Activated naive CD4-positive, alpha-beta T cell treated with anti-CD3 and anti-CD28 coated beads for 36 hours (primary cell): ENCODE data around the gene ADGRD1. TPM values are rescaled to one million over a fixed set of nuclear protein-coding genes. Genes with fewer than 3 reads are reported as not detected.
"Not testable (repeated sequence)": the region's sequence is repeated elsewhere in the genome, so short reads cannot be mapped to it uniquely, and the experiment has no call there.

Experiments
- CTCF ChIA-PET: fragments of 350-600 bp; sonication (Branson Sonifier 250); formaldehyde crosslinking; loops from one replicate; lab custom pipeline; 2021; ENCODE audit warnings: antibody characterized with exemption; lab: Charles Lee
- DNase-seq: peaks from one replicate; pipeline ENCODE4 v3.0.0-alpha.2; 2020
- H3K27ac Mint-ChIP-seq: one replicate; pipeline ENCODE4 v1.8.0; 2021; ENCODE audit warnings: mild to moderate bottlenecking, mixed read lengths
- H3K27me3 Mint-ChIP-seq: one replicate; pipeline ENCODE4 v1.8.0; 2021; ENCODE audit warnings: low read depth, mixed read lengths
- H3K36me3 Mint-ChIP-seq: one replicate; pipeline ENCODE4 v1.8.0; 2021; ENCODE audit warnings: low read depth, mixed read lengths
- H3K4me1 Mint-ChIP-seq: one replicate; pipeline ENCODE4 v1.8.0; 2021; ENCODE audit warnings: low read depth, mixed read lengths
- H3K4me3 Mint-ChIP-seq: one replicate; pipeline ENCODE4 v1.8.0; 2021; ENCODE audit warnings: mild to moderate bottlenecking, moderate library complexity, mixed read lengths
- H3K9me3 Mint-ChIP-seq: one replicate; pipeline ENCODE4 v1.8.0; 2021; ENCODE audit warnings: mixed read lengths
- intact Hi-C: fragments of 100-400 bp; cut with micrococcal nuclease; formaldehyde crosslinking; loops from one replicate; pipeline ENCODE4 v1.15.1; 2023
- total RNA-seq, 2 experiments: library from RNA; stranded (reverse); gene quantifications; one replicate each; pipeline ENCODE4 v1.2.3, GENCODE V29; 2021

Gene ADGRD1
- total RNA-seq, 2 experiments from 2014 or later = not detected

DNA sequence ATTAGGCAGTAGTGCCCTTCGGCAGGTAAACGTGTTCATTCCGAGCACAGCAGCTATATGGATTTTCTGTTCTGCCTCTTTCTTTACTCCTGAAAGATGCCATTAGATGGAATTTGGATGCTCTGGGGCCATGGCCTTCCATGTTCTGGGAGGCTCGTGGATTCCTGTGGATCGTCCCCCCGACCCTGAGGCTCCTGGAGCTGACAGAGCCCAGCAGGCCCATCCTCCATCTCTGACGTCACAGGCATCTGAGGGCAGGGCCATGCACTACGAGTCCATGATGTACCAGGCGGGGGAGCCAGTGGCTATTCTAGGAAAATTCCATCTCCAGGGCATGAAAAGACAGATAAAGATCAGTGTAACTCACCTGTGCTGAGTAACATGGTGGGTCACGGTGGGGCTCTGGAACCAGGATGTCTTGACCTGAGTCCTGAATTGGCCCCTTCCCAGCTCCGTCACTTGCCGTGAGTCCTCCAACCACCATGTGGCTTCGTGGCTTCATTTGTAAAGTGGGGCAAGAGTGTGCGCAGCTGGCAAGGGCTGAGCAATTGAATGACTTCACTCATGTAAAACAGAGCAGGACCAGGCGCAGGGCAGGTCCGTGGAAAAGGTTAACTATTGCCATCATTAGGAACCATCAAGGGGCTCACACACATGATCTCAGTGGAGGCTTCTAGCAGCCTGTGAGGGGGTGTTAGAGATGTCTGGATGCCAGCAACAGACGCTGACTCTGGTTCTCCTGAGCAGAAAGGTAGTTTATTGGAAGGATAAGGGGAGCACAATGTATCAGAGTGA, 115.4 kb downstream of the ADGRD1 start:
- H3K27me3 Mint-ChIP-seq, H3K4me1 Mint-ChIP-seq, H3K27ac Mint-ChIP-seq, H3K36me3 Mint-ChIP-seq, DNase-seq, CTCF ChIA-PET, H3K4me3 Mint-ChIP-seq, intact Hi-C loops, H3K9me3 Mint-ChIP-seq: not testable (repeated sequence)

GRCh38 chr12:131070136-131070535, 116.4 kb downstream of the ADGRD1 start:
- H3K9me3 Mint-ChIP-seq, DNase-seq, H3K4me1 Mint-ChIP-seq, intact Hi-C loops, CTCF ChIA-PET, H3K4me3 Mint-ChIP-seq, H3K27ac Mint-ChIP-seq, H3K36me3 Mint-ChIP-seq, H3K27me3 Mint-ChIP-seq: not testable (repeated sequence)

DNA sequence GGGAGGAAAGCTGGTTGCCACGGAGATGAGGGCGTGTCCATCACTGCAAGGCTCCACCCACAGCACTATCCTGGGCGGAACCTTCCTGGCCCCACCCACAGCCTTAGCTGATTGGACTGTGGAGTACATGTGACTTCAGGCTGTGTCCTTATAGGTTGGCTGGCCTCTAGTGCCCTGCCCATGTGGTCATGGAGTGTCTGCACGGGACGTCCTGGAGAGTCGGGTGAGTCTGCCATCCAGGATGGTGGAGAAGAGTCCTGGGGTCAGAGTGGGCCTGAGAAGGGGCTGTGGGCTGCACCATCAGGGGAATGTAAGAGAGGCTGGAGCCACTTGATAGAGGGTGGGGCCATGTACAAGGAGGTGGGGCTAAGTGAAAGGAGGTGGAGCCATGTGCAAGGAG, 117.0 kb downstream of the ADGRD1 start:
- intact Hi-C loops, H3K4me3 Mint-ChIP-seq: not testable (repeated sequence)

DNA sequence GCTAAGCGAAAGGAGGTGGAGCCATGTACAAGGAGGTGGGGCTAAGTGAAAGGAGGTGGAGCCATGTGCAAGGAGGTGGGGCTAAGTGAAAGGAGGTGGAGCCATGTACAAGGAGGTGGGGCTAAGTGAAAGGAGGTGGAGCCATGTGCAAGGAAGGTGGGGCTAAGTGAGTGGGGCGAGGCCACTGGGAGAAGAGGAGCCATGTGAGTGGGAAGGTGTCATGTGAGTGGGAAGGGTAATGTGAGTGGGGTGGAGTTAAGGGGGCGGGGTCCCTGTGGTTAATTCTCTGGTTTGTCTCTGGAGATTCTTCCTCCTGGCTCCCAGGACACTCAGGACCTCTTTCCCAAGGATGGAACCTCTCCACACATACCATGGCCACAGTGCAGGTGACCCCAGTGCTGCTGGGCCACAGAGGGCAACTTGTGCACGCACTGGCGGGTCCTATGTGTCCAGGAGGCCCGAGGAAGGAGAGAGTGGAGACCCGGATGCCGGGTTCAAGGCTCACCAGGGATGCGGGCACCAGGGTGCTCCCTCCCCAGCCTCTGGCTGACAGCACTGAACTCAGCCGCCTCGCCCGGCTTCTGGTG, 117.6 kb downstream of the ADGRD1 start:
- H3K4me1 Mint-ChIP-seq, H3K36me3 Mint-ChIP-seq, H3K4me3 Mint-ChIP-seq, H3K27me3 Mint-ChIP-seq, DNase-seq, H3K27ac Mint-ChIP-seq, intact Hi-C loops, CTCF ChIA-PET, H3K9me3 Mint-ChIP-seq: not testable (repeated sequence)

More for the DNA sequence above, 117.0 kb downstream of the ADGRD1 start:
- DNase-seq, H3K27me3 Mint-ChIP-seq, H3K36me3 Mint-ChIP-seq, H3K27ac Mint-ChIP-seq, CTCF ChIA-PET, H3K9me3 Mint-ChIP-seq, H3K4me1 Mint-ChIP-seq: not testable (repeated sequence)

DNA sequence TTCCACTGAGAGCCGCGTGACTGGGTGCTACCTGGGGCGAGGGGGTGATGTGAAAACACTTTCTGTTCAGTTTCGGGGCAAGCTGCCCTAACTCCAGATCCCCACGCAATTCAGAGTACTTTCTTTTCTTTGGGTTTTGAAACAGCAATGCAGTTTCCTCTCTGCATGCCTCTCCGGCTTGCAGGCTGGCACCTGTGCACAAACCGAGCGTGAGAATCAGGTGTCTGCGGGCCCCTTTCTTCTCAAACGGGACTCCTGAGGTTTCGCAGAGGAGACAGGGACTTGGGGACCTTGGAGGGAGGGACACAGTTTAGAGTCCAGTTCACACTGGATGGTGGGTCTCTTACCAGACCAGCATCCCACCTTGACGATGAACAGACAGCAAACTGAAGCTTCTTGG, 118.2 kb downstream of the ADGRD1 start:
- DNase-seq, H3K27ac Mint-ChIP-seq, CTCF ChIA-PET, H3K36me3 Mint-ChIP-seq, H3K9me3 Mint-ChIP-seq, H3K4me1 Mint-ChIP-seq, intact Hi-C loops, H3K4me3 Mint-ChIP-seq, H3K27me3 Mint-ChIP-seq: not testable (repeated sequence)

- peaks cover 4% of the 10 kb centered on the region for H3K9me3 Mint-ChIP-seq
- intact Hi-C loops = no loop called here
- no peaks in the 10 kb centered on the region for H3K27me3 Mint-ChIP-seq
- H3K27ac Mint-ChIP-seq = no peak overlapping the region
- CTCF ChIA-PET = no interaction called here
- no peaks in the 10 kb centered on the region for H3K4me1 Mint-ChIP-seq
- no peak for DNase-seq
- H3K36me3 Mint-ChIP-seq = no peaks in the 10 kb centered on the region
- H3K4me3 Mint-ChIP-seq = no peak overlapping the region
These were observed 118.9 kb downstream of the ADGRD1 start for GRCh38 chr12:131072451-131073230.

GRCh38 chr12:131074221-131075083, 120.7 kb downstream of the ADGRD1 start:
- Mint-ChIP-seq H3K9me3 (peaks cover 4% of the 10 kb centered on the region), H3K27ac (no peak overlapping the region), H3K4me1 (no peaks in the 10 kb centered on the region), H3K36me3 (no peaks in the 10 kb centered on the region), H3K27me3 (peaks cover 3% of the 10 kb centered on the region), H3K4me3 (no peak overlapping the region)
- CTCF ChIA-PET = no interaction called here
- intact Hi-C loops = no loop called here
- DNase-seq = no peak

GRCh38 chr12:131075194-131075593, 121.5 kb downstream of the ADGRD1 start:
- no peak overlapping the region for H3K4me3 Mint-ChIP-seq
- peaks cover 3% of the 10 kb centered on the region for H3K27me3 Mint-ChIP-seq
- peaks cover 4% of the 10 kb centered on the region for H3K9me3 Mint-ChIP-seq
- no peaks in the 10 kb centered on the region for H3K4me1 Mint-ChIP-seq
- CTCF ChIA-PET = no interaction called here
- no peaks in the 10 kb centered on the region for H3K36me3 Mint-ChIP-seq
- no peak for DNase-seq
- intact Hi-C loops = no loop called here
- no peak overlapping the region for H3K27ac Mint-ChIP-seq

- H3K27me3 Mint-ChIP-seq = peaks cover 3% of the 10 kb centered on the region
- DNase-seq = no peak
- intact Hi-C loops = no loop called here
- H3K9me3 Mint-ChIP-seq = peaks cover 4% of the 10 kb centered on the region
- H3K27ac Mint-ChIP-seq = no peak overlapping the region
- H3K4me3 Mint-ChIP-seq = no peak overlapping the region
- H3K4me1 Mint-ChIP-seq = no peaks in the 10 kb centered on the region
- CTCF ChIA-PET = no interaction called here
- H3K36me3 Mint-ChIP-seq = no peaks in the 10 kb centered on the region
These were observed 121.9 kb downstream of the ADGRD1 start for GRCh38 chr12:131075611-131076010.

GRCh38 chr12:131076296-131076695, 122.6 kb downstream of the ADGRD1 start:
- Mint-ChIP-seq H3K9me3 (peaks cover 2% of the 10 kb centered on the region), H3K36me3 (no peaks in the 10 kb centered on the region), H3K27ac (no peak overlapping the region), H3K4me3 (no peak overlapping the region), H3K27me3 (peaks cover 3% of the 10 kb centered on the region), H3K4me1 (no peaks in the 10 kb centered on the region)
- CTCF ChIA-PET = no interaction called here
- DNase-seq = no peak
- intact Hi-C loops = no loop called here

DNA sequence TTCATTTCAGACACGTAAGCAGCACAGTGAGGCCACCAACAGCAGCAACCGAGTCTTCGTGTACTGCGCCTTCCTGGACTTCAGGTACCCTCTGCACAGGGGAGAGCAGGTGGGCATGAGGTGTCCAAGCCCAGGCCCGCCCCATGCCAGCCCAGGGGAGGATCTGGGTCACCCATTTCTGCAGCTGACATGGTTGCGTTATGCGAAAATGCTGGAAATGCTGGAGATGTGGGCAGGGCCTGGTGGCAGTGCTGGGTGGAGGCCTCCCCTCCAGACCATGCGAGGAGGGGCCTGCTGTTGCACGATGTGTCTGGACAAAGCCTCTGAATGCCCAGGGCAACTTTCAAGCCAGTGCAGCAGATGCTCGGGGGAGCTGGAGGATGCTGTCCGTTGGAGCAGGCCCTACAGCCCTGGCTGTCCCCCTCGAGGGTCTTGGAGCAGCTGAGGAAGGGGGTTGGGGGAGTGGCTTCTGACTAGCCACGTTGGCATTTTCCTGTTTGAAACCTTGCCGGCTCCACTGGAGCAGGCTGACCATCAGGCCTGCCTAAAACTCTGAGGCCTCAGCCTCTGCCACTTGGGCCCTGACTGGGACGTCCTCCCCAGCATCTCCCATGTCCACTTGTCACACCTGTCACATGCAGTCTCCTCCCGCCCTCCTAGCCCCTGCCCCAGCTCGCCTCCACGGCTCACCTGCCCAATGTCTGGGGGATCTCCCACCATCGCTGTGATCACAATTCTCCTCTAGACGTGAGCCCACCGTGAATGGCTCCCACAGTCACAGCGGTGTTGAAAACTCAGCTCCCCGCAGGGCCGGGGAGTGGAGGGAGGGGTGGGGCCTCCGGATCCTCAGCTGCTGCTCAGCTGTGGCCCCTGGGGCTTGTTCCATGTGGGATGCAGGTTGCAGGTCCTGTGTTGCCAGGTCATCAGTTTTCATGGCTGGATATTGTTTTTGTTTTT, 123.4 kb downstream of the ADGRD1 start:
- no peaks in the 10 kb centered on the region for H3K36me3 Mint-ChIP-seq
- intact Hi-C loops = no loop called here
- DNase-seq = no peak
- no peaks in the 10 kb centered on the region for H3K4me1 Mint-ChIP-seq
- CTCF ChIA-PET = interaction anchor here (0.7 kb wide), 1 partner anchor 564 kb away, joined by 3 read pairs; no protein-coding TSS in a partner anchor
- no peak overlapping the region for H3K4me3 Mint-ChIP-seq
- H3K9me3 Mint-ChIP-seq = peaks cover 2% of the 10 kb centered on the region
- peaks cover 3% of the 10 kb centered on the region for H3K27me3 Mint-ChIP-seq
- H3K27ac Mint-ChIP-seq = no peak overlapping the region
